ENCODE measurements around the gene TMC8.

The TMC8 gene

DNA sequence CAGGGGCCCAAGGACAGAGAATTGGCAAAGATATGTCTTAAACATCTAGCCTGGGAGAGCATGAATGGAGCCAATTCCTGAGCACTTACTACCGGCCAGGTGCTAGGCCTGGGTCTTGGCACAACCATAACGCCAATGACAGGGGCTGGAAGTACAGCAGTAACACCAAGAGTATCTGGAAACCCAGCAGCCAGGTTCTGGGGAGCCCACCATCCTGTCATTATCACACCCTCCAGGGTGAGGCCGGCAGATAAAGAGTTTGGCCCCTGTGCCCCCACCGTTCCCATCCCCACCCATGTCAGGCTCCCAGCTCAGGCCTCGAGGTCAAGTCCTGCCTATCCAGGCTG lies 508 bp upstream of the TMC8 start:
- peaks cover 7% of the 10 kb centered on the region for H3K36me3 ChIP-seq (ENCODE audit: insufficient read depth, low read length)
- H3K4me1 ChIP-seq (ENCODE audit: insufficient read depth, low read length, severe bottlenecking) = peaks cover 82% of the 10 kb centered on the region
- H3F3A ChIP-seq (ENCODE audit: insufficient read depth, low read length) = no peaks in the 10 kb centered on the region
- H3K9me2 ChIP-seq (ENCODE audit: low read depth, low read length) = no peaks in the 10 kb centered on the region
- no peaks in the 10 kb centered on the region for H3K9me3 ChIP-seq (ENCODE audit: low read length)
- no peaks in the 10 kb centered on the region for H3K27me3 ChIP-seq (ENCODE audit: insufficient read depth, low read length)
- H3K79me2 ChIP-seq (ENCODE audit: insufficient read depth, low read length) = no peaks in the 10 kb centered on the region
- peak overlapping the region; percentile 92 for H3K27ac ChIP-seq (ENCODE audit: low read depth, low read length, poor library complexity, severe bottlenecking)
- peak overlapping the region; percentile 89 for H3K4me2 ChIP-seq (ENCODE audit: low read length)
- H3K4me3 ChIP-seq (ENCODE audit: low read depth, low read length, poor library complexity, severe bottlenecking) = peak overlapping the region; percentile 72
- H4K20me1 ChIP-seq (ENCODE audit: insufficient read depth, low read length) = no peaks in the 10 kb centered on the region
- TF ChIP-seq EZH2 (IDR thresholded peaks at IDR 0.05; ENCODE audit: borderline replicate concordance, low read length) (no peak), CTCF (IDR thresholded peaks at IDR 0.05; ENCODE audit: low read length) (no peak)
- no peak overlapping the region for H2AFZ ChIP-seq (ENCODE audit: low read length)
- H3K9ac ChIP-seq (ENCODE audit: low read length) = peak overlapping the region; percentile 92; the same call in 1 of the 2 replicates

- TF ChIP-seq CTCF (IDR thresholded peaks at IDR 0.05; ENCODE audit: low read length) (no peak), EZH2 (IDR thresholded peaks at IDR 0.05; ENCODE audit: borderline replicate concordance, low read length) (no peak)
- peaks cover 68% of the 10 kb centered on the region for H3K4me1 ChIP-seq (ENCODE audit: insufficient read depth, low read length, severe bottlenecking)
- H3K36me3 ChIP-seq (ENCODE audit: insufficient read depth, low read length) = peaks cover 20% of the 10 kb centered on the region
- H3K27ac ChIP-seq (ENCODE audit: low read depth, low read length, poor library complexity, severe bottlenecking) = peak overlapping the region; percentile 92
- no peaks in the 10 kb centered on the region for H3F3A ChIP-seq (ENCODE audit: insufficient read depth, low read length)
- no peaks in the 10 kb centered on the region for H3K9me3 ChIP-seq (ENCODE audit: low read length)
- no peaks in the 10 kb centered on the region for H3K27me3 ChIP-seq (ENCODE audit: insufficient read depth, low read length)
- H4K20me1 ChIP-seq (ENCODE audit: insufficient read depth, low read length) = no peaks in the 10 kb centered on the region
- H3K79me2 ChIP-seq (ENCODE audit: insufficient read depth, low read length) = no peaks in the 10 kb centered on the region
- H3K4me3 ChIP-seq (ENCODE audit: low read depth, low read length, poor library complexity, severe bottlenecking) = peak overlapping the region; percentile 72
- H2AFZ ChIP-seq (ENCODE audit: low read length) = no peak overlapping the region
- peak overlapping the region; percentile 89 for H3K4me2 ChIP-seq (ENCODE audit: low read length)
- no peaks in the 10 kb centered on the region for H3K9me2 ChIP-seq (ENCODE audit: low read depth, low read length)
- H3K9ac ChIP-seq (ENCODE audit: low read length) = peak overlapping the region; percentile 92
These were observed 857 bp downstream of the TMC8 start for GRCh38 chr17:78131172-78132083.

GRCh38 chr17:78132084-78132676 lies 1.6 kb downstream of the TMC8 start:
- Histone ChIP-seq H2AFZ (ENCODE audit: low read length) (no peak overlapping the region), H3K27ac (ENCODE audit: low read depth, low read length, poor library complexity, severe bottlenecking) (peak overlapping the region; percentile 92), H3K9ac (ENCODE audit: low read length) (peak overlapping the region; percentile 92), H3K4me3 (ENCODE audit: low read depth, low read length, poor library complexity, severe bottlenecking) (peak overlapping the region; percentile 72), H3F3A (ENCODE audit: insufficient read depth, low read length) (no peaks in the 10 kb centered on the region), H3K79me2 (ENCODE audit: insufficient read depth, low read length) (no peaks in the 10 kb centered on the region), H3K9me3 (ENCODE audit: low read length) (no peaks in the 10 kb centered on the region), H3K27me3 (ENCODE audit: insufficient read depth, low read length) (no peaks in the 10 kb centered on the region), H3K36me3 (ENCODE audit: insufficient read depth, low read length) (peaks cover 27% of the 10 kb centered on the region), H4K20me1 (ENCODE audit: insufficient read depth, low read length) (no peaks in the 10 kb centered on the region), H3K9me2 (ENCODE audit: low read depth, low read length) (no peaks in the 10 kb centered on the region), H3K4me2 (ENCODE audit: low read length) (peak overlapping the region; percentile 89), H3K4me1 (ENCODE audit: insufficient read depth, low read length, severe bottlenecking) (peaks cover 68% of the 10 kb centered on the region)
- TF ChIP-seq EZH2 (IDR thresholded peaks at IDR 0.05; ENCODE audit: borderline replicate concordance, low read length) = no peak
- peak; percentile 8; the same call in 1 of the 2 replicates for TF ChIP-seq CTCF (IDR thresholded peaks at IDR 0.05; ENCODE audit: low read length)

Measured in OCI-LY1 (cell line).